ENCODE data around the gene MORN1.

Gene MORN1

GRCh38 chr1:2381741-2382620 is 9.4 kb downstream of the MORN1 start:
- H3K36me3 ChIP-seq (ENCODE audit: control insufficient read depth, insufficient read depth, low read length), result no peaks in the 10 kb centered on the region; the same call in 1 of the 2 replicates
- no peaks in the 10 kb centered on the region for H3K27me3 ChIP-seq (replicated peaks; ENCODE audit: control insufficient read depth, insufficient read depth, low read length)
- no peak overlapping the region for H3K4me3 ChIP-seq (replicated peaks; ENCODE audit: low read depth, low read length)
- DNase-seq (ENCODE audit: extremely low read depth, insufficient read length), result peak; percentile 65
- TF ChIP-seq, protein P1, sequence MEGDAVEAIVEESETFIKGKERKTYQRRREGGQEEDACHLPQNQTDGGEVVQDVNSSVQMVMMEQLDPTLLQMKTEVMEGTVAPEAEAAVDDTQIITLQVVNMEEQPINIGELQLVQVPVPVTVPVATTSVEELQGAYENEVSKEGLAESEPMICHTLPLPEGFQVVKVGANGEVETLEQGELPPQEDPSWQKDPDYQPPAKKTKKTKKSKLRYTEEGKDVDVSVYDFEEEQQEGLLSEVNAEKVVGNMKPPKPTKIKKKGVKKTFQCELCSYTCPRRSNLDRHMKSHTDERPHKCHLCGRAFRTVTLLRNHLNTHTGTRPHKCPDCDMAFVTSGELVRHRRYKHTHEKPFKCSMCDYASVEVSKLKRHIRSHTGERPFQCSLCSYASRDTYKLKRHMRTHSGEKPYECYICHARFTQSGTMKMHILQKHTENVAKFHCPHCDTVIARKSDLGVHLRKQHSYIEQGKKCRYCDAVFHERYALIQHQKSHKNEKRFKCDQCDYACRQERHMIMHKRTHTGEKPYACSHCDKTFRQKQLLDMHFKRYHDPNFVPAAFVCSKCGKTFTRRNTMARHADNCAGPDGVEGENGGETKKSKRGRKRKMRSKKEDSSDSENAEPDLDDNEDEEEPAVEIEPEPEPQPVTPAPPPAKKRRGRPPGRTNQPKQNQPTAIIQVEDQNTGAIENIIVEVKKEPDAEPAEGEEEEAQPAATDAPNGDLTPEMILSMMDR (IDR thresholded peaks at IDR 0.05; ENCODE audit: insufficient read depth, low read length, poor library complexity, severe bottlenecking), result peak; percentile 94

DNA sequence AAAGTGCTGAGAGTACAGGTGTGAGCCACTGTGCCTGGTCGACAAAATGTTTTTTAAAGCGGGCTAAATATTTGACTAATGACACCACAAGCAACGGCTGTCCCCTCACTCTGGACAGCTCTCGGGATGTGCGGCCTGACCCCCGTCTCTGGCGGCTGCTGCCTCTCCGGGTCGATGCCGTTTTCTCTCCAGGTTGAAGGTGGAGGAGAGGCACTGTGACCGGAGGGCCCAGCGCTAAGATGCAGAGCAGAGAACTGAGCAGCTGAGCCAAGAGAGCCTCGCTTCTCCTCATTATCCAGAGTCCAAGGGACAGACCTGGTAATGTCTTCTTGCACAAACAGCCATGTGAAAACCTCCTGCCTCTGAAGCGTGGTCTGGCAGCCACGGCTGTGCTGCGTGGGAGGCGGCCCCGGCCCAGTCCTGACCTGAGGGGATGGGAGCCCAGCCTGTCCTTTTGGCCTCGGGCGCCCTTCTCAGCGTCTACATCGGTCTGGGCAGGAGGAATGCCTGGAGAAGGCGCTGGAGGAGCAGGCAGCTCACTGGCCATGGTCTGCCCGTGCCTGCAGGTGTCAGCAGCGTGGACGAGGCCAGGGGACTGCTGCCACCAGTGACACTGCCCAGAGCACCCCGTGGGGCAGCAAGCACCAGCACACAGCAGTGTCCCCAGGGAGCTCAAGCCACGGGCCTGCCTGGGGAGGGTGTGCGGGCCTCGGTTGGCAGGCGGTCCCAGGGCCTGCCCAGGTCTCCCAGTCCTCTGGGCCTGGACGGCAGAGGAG is 10.3 kb downstream of the MORN1 start:
- Histone ChIP-seq H3K4me3 (replicated peaks; ENCODE audit: low read depth, low read length) (no peak overlapping the region), H3K27me3 (replicated peaks; ENCODE audit: control insufficient read depth, insufficient read depth, low read length) (no peaks in the 10 kb centered on the region), H3K36me3 (ENCODE audit: control insufficient read depth, insufficient read depth, low read length) (no peaks in the 10 kb centered on the region; the same call in 1 of the 2 replicates)
- TF ChIP-seq, protein P1 (IDR thresholded peaks at IDR 0.05; ENCODE audit: insufficient read depth, low read length, poor library complexity, severe bottlenecking), result no peak
- DNase-seq (ENCODE audit: extremely low read depth, insufficient read length), result peak; percentile 10

DNA sequence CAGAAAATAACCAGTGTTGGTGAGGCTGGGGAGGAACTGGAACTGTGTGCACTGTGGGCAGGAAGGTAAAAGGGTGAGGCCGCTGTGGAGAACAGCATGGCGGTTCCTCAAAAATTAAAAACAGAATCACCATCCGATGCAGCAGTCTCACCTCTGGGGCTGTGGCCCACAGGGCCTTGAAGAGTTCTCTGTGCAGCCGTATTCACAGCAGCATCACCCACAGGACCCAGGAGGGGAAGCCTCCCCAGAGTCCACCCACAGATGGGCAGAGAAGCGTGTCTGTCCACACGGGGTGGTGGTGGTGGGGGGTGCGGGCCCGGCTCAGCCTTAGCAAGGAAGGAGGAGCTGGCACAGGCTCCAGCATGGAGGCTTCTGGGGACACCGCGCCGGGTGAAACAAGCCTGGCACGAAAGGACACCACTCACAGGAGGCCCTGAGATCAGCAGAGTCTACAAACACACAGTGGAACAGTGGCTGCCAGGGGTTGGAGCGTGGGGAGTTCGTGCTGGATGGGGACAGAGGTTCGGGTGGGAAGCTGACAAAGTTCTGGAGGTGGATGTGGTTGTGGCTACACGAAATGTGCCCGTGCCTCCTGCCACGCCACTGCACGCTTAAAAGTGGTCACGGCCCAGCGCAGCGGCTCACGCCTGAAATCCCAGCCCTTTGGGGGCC is 11.5 kb downstream of the MORN1 start:
- no peaks in the 10 kb centered on the region for H3K27me3 ChIP-seq (replicated peaks; ENCODE audit: control insufficient read depth, insufficient read depth, low read length)
- TF ChIP-seq, protein P1 (IDR thresholded peaks at IDR 0.05; ENCODE audit: insufficient read depth, low read length, poor library complexity, severe bottlenecking), result no peak
- H3K36me3 ChIP-seq (ENCODE audit: control insufficient read depth, insufficient read depth, low read length), result no peaks in the 10 kb centered on the region
- no peak overlapping the region for H3K4me3 ChIP-seq (replicated peaks; ENCODE audit: low read depth, low read length)
- peak; percentile 6 for DNase-seq (ENCODE audit: extremely low read depth, insufficient read length)

GRCh38 chr1:2378956-2379732 is 12.2 kb downstream of the MORN1 start:
- no peak overlapping the region for H3K4me3 ChIP-seq (replicated peaks; ENCODE audit: low read depth, low read length)
- H3K36me3 ChIP-seq (ENCODE audit: control insufficient read depth, insufficient read depth, low read length), result no peaks in the 10 kb centered on the region
- TF ChIP-seq, protein P1 (IDR thresholded peaks at IDR 0.05; ENCODE audit: insufficient read depth, low read length, poor library complexity, severe bottlenecking), result no peak
- no peaks in the 10 kb centered on the region for H3K27me3 ChIP-seq (replicated peaks; ENCODE audit: control insufficient read depth, insufficient read depth, low read length)
- no peak for DNase-seq (ENCODE audit: extremely low read depth, insufficient read length)

DNA sequence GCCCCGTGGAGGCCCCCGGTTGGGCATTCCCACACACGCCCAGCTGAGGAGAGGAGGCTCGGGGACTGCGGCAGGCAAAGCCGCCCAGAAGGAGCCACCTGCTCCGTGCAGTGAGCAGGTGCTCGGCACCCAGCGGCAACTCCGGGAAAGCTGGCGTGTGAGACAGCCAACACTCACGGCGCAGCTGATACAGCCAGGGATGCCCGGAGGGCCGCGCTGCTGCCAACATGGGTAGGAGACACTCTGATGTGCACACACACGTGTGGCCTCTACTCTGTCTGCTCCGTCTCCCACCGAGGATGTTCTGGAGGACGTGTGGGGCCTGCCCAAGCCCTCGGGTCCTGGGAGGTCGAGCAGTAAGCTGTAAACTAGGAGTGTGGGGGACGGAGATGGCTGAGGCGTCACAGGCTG is 12.9 kb downstream of the MORN1 start:
- Histone ChIP-seq H3K4me3 (replicated peaks; ENCODE audit: low read depth, low read length) (no peak overlapping the region), H3K27me3 (replicated peaks; ENCODE audit: control insufficient read depth, insufficient read depth, low read length) (no peaks in the 10 kb centered on the region), H3K36me3 (ENCODE audit: control insufficient read depth, insufficient read depth, low read length) (no peaks in the 10 kb centered on the region)
- TF ChIP-seq, protein P1 (IDR thresholded peaks at IDR 0.05; ENCODE audit: insufficient read depth, low read length, poor library complexity, severe bottlenecking), result no peak
- DNase-seq (ENCODE audit: extremely low read depth, insufficient read length), result no peak

All from GM06990 (cell line).